ENCODE results near the gene TRMT44.

The TRMT44 gene

DNA sequence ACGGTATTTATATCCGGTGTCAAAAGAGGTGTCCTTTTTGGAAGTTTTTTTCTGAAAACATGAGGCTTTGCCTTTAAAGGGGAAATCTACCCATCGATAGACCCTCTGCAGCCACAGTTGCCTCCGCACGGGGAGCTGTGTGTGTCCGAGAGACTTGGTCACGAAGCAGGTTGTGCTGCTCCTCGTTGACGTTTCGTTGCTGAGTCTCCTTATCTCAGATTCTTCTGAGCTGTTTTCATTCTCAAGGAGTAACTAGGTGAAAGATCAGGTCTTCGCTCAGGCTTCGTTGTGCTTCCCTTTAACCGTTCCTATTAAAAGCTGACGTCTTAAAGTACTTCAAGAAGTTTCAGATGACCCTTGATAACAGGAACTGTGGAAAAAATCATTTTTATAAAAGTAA lies 23.8 kb downstream of the TRMT44 start:
- no peak overlapping the region for H3K14ac ChIP-seq (ENCODE audit: low read length)
- H3K79me1 ChIP-seq (ENCODE audit: low read length) = peaks cover 9% of the 10 kb centered on the region
- no peak overlapping the region for H2BK12ac ChIP-seq (ENCODE audit: low read length)
- no peak overlapping the region for H4K8ac ChIP-seq (ENCODE audit: low read depth, low read length)
- H2AFZ ChIP-seq (ENCODE audit: insufficient read depth, low read length, poor library complexity) = no peak overlapping the region
- H4K12ac ChIP-seq (ENCODE audit: low read depth, low read length) = no peak overlapping the region
- H3K9ac ChIP-seq (ENCODE audit: low read length) = no peak overlapping the region
- WGBS (ENCODE audit: extremely low coverage, insufficient coverage, insufficient read length) = no CpG with 5 or more reads among the region's 14 CpGs
- H3K23ac ChIP-seq (ENCODE audit: low read length) = no peak overlapping the region
- no peaks in the 10 kb centered on the region for H3K9me3 ChIP-seq (ENCODE audit: insufficient read depth, low read depth, low read length)
- H3K36me3 ChIP-seq (ENCODE audit: control insufficient read depth in 1 of 2, insufficient read depth in 2 of 2, low read length in 2 of 2) = peaks cover 28 to 35% of the 10 kb centered on the region in 2 experiments
- H3K4ac ChIP-seq (ENCODE audit: low read depth, low read length) = no peak overlapping the region
- H2AK5ac ChIP-seq (ENCODE audit: low read length) = no peak overlapping the region
- H3K4me2 ChIP-seq (ENCODE audit: low read length) = no peak overlapping the region
- H4K91ac ChIP-seq (ENCODE audit: low read depth, low read length) = no peak overlapping the region
- no peaks in the 10 kb centered on the region for H3K79me2 ChIP-seq (ENCODE audit: control insufficient read depth, insufficient read depth, low read length, poor library complexity)
- H3K4me3 ChIP-seq (ENCODE audit: low read depth, low read length) = no peak overlapping the region
- H2BK120ac ChIP-seq (ENCODE audit: insufficient read depth, low read length, poor library complexity) = no peak overlapping the region
- peaks cover 5 to 8% of the 10 kb centered on the region in 2 experiments for H3K4me1 ChIP-seq (ENCODE audit: control insufficient read depth in 1 of 2, insufficient read depth in 2 of 2, low read length in 2 of 2)
- no peak overlapping the region for H3K18ac ChIP-seq (ENCODE audit: low read length)
- H3K27ac ChIP-seq (ENCODE audit: low read depth, low read length) = no peak overlapping the region
- H2BK5ac ChIP-seq (ENCODE audit: low read depth, low read length, poor library complexity) = no peak overlapping the region
- H3K27me3 ChIP-seq (ENCODE audit: insufficient read depth, low read length) = no peaks in the 10 kb centered on the region
- peak; percentile 84 to 89 for DNase-seq

- H3K36me3 ChIP-seq (ENCODE audit: control insufficient read depth in 1 of 2, insufficient read depth in 2 of 2, low read length in 2 of 2) = peaks cover 34 to 43% of the 10 kb centered on the region in 2 experiments
- no peaks in the 10 kb centered on the region for H3K79me2 ChIP-seq (ENCODE audit: control insufficient read depth, insufficient read depth, low read length, poor library complexity)
- no peak overlapping the region for H3K27ac ChIP-seq (ENCODE audit: low read depth, low read length)
- H2AK5ac ChIP-seq (ENCODE audit: low read length) = no peak overlapping the region
- no peak overlapping the region for H4K12ac ChIP-seq (ENCODE audit: low read depth, low read length)
- peak overlapping the region; percentile 4 for H3K14ac ChIP-seq (ENCODE audit: low read length)
- no peak overlapping the region for H3K23ac ChIP-seq (ENCODE audit: low read length)
- H3K4me1 ChIP-seq (ENCODE audit: control insufficient read depth in 1 of 2, insufficient read depth in 2 of 2, low read length in 2 of 2) = peaks cover 3 to 5% of the 10 kb centered on the region in 2 experiments
- H3K4ac ChIP-seq (ENCODE audit: low read depth, low read length) = no peak overlapping the region
- peak overlapping the region; percentile 1 for H3K18ac ChIP-seq (ENCODE audit: low read length)
- H4K8ac ChIP-seq (ENCODE audit: low read depth, low read length) = peak overlapping the region; percentile 52
- no peaks in the 10 kb centered on the region for H3K9me3 ChIP-seq (ENCODE audit: insufficient read depth, low read depth, low read length)
- peaks cover 11% of the 10 kb centered on the region for H3K79me1 ChIP-seq (ENCODE audit: low read length)
- no peak overlapping the region for H2BK12ac ChIP-seq (ENCODE audit: low read length)
- H3K27me3 ChIP-seq (ENCODE audit: insufficient read depth, low read length) = no peaks in the 10 kb centered on the region
- peak overlapping the region; percentile 54 for H2BK120ac ChIP-seq (ENCODE audit: insufficient read depth, low read length, poor library complexity)
- no CpG with 5 or more reads among the region's 31 CpGs for WGBS (ENCODE audit: extremely low coverage, insufficient coverage, insufficient read length)
- H2BK5ac ChIP-seq (ENCODE audit: low read depth, low read length, poor library complexity) = no peak overlapping the region
- peak overlapping the region; percentile 51 for H4K91ac ChIP-seq (ENCODE audit: low read depth, low read length)
- H3K9ac ChIP-seq (ENCODE audit: low read length) = no peak overlapping the region
- no peak overlapping the region for H3K4me2 ChIP-seq (ENCODE audit: low read length)
- no peak overlapping the region for H3K4me3 ChIP-seq (ENCODE audit: low read depth, low read length)
- H2AFZ ChIP-seq (ENCODE audit: insufficient read depth, low read length, poor library complexity) = no peak overlapping the region
- DNase-seq = no peak
Measured at GRCh38 chr4:8465615-8466611, 25.3 kb downstream of the TRMT44 start.

DNA sequence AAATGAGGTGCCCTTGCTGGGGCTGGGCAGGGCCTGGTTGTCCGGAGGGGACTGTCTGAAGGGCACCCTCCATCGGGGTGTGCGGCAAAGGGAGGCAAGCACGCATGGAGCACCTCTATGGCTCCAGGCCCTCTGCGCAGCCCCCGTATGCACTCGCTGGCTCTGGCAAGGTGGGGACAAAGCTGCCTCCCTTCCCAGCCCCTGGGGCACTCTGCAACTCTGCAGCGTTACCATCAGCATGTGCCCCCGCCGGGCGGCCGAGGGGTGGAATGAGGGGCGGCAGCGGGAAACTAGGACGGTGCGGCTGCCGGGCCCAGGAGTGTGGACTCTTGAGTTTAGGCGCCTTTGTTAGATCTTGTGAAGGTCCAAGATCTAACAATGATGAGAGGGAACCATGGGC lies 26.4 kb downstream of the TRMT44 start:
- Histone ChIP-seq H3K4me1 (ENCODE audit: control insufficient read depth in 1 of 2, insufficient read depth in 2 of 2, low read length in 2 of 2) (peaks cover 7 to 10% of the 10 kb centered on the region in 2 experiments), H3K14ac (ENCODE audit: low read length) (no peak overlapping the region), H3K4ac (ENCODE audit: low read depth, low read length) (no peak overlapping the region), H3K9me3 (ENCODE audit: insufficient read depth, low read depth, low read length) (no peaks in the 10 kb centered on the region), H3K9ac (ENCODE audit: low read length) (no peak overlapping the region), H4K91ac (ENCODE audit: low read depth, low read length) (no peak overlapping the region), H2BK120ac (ENCODE audit: insufficient read depth, low read length, poor library complexity) (no peak overlapping the region), H3K4me3 (ENCODE audit: low read depth, low read length) (no peak overlapping the region), H4K8ac (ENCODE audit: low read depth, low read length) (no peak overlapping the region), H2BK5ac (ENCODE audit: low read depth, low read length, poor library complexity) (no peak overlapping the region), H3K27me3 (ENCODE audit: insufficient read depth, low read length) (no peaks in the 10 kb centered on the region), H2BK12ac (ENCODE audit: low read length) (no peak overlapping the region), H2AFZ (ENCODE audit: insufficient read depth, low read length, poor library complexity) (no peak overlapping the region), H3K79me2 (ENCODE audit: control insufficient read depth, insufficient read depth, low read length, poor library complexity) (peaks cover 4% of the 10 kb centered on the region), H3K79me1 (ENCODE audit: low read length) (peaks cover 17% of the 10 kb centered on the region), H3K27ac (ENCODE audit: low read depth, low read length) (no peak overlapping the region), H3K18ac (ENCODE audit: low read length) (peak overlapping the region; percentile 29), H4K12ac (ENCODE audit: low read depth, low read length) (no peak overlapping the region), H3K23ac (ENCODE audit: low read length) (no peak overlapping the region), H2AK5ac (ENCODE audit: low read length) (peak overlapping the region; percentile 49), H3K4me2 (ENCODE audit: low read length) (no peak overlapping the region), H3K36me3 (ENCODE audit: control insufficient read depth in 1 of 2, insufficient read depth in 2 of 2, low read length in 2 of 2) (peaks cover 37 to 43% of the 10 kb centered on the region in 2 experiments)
- no peak for DNase-seq
- whole genome bisulfite sequencing (ENCODE audit: extremely low coverage, insufficient coverage, insufficient read length) = no CpG with 5 or more reads among the region's 18 CpGs

- peak overlapping the region; percentile 65 for H2AK5ac ChIP-seq (ENCODE audit: low read length)
- peak overlapping the region; percentile 39 for H4K8ac ChIP-seq (ENCODE audit: low read depth, low read length)
- no peak overlapping the region for H2BK5ac ChIP-seq (ENCODE audit: low read depth, low read length, poor library complexity)
- no peak overlapping the region for H3K9ac ChIP-seq (ENCODE audit: low read length)
- H3K79me1 ChIP-seq (ENCODE audit: low read length) = peaks cover 33% of the 10 kb centered on the region
- peak overlapping the region; percentile 72 for H2BK12ac ChIP-seq (ENCODE audit: low read length)
- H3K4me2 ChIP-seq (ENCODE audit: low read length) = no peak overlapping the region
- H2BK120ac ChIP-seq (ENCODE audit: insufficient read depth, low read length, poor library complexity) = peak overlapping the region; percentile 19
- no peak overlapping the region for H3K4me3 ChIP-seq (ENCODE audit: low read depth, low read length)
- peak overlapping the region; percentile 21 for H3K14ac ChIP-seq (ENCODE audit: low read length)
- H3K27ac ChIP-seq (ENCODE audit: low read depth, low read length) = no peak overlapping the region
- peaks cover 11% of the 10 kb centered on the region for H3K79me2 ChIP-seq (ENCODE audit: control insufficient read depth, insufficient read depth, low read length, poor library complexity)
- H3K27me3 ChIP-seq (ENCODE audit: insufficient read depth, low read length) = no peaks in the 10 kb centered on the region
- no peak overlapping the region for H3K4ac ChIP-seq (ENCODE audit: low read depth, low read length)
- H3K9me3 ChIP-seq (ENCODE audit: insufficient read depth, low read depth, low read length) = no peaks in the 10 kb centered on the region
- WGBS (ENCODE audit: extremely low coverage, insufficient coverage, insufficient read length) = no CpG with 5 or more reads among the region's 21 CpGs
- peak overlapping the region; percentile 62 for H3K18ac ChIP-seq (ENCODE audit: low read length)
- peaks cover 20 to 23% of the 10 kb centered on the region in 2 experiments for H3K4me1 ChIP-seq (ENCODE audit: control insufficient read depth in 1 of 2, insufficient read depth in 2 of 2, low read length in 2 of 2)
- H3K36me3 ChIP-seq (ENCODE audit: control insufficient read depth in 1 of 2, insufficient read depth in 2 of 2, low read length in 2 of 2) = peaks cover 34 to 40% of the 10 kb centered on the region in 2 experiments
- H3K23ac ChIP-seq (ENCODE audit: low read length) = no peak overlapping the region
- no peak overlapping the region for H2AFZ ChIP-seq (ENCODE audit: insufficient read depth, low read length, poor library complexity)
- no peak overlapping the region for H4K12ac ChIP-seq (ENCODE audit: low read depth, low read length)
- DNase-seq = peak; percentile 74 to 88
- H4K91ac ChIP-seq (ENCODE audit: low read depth, low read length) = peak overlapping the region; percentile 45
Measured at GRCh38 chr4:8468746-8469535, 28.4 kb downstream of the TRMT44 start.

Data from trophoblast cell (in vitro differentiated cells and primary cell).